ENCODE data around the gene RNF224.

Gene RNF224

GRCh38 chr9:137226338-137227053, 806 bp upstream of the RNF224 start:
- DNase-seq (ENCODE audit: low spot score), result peak; percentile 75
- FAIRE-seq, result no peak

DNA sequence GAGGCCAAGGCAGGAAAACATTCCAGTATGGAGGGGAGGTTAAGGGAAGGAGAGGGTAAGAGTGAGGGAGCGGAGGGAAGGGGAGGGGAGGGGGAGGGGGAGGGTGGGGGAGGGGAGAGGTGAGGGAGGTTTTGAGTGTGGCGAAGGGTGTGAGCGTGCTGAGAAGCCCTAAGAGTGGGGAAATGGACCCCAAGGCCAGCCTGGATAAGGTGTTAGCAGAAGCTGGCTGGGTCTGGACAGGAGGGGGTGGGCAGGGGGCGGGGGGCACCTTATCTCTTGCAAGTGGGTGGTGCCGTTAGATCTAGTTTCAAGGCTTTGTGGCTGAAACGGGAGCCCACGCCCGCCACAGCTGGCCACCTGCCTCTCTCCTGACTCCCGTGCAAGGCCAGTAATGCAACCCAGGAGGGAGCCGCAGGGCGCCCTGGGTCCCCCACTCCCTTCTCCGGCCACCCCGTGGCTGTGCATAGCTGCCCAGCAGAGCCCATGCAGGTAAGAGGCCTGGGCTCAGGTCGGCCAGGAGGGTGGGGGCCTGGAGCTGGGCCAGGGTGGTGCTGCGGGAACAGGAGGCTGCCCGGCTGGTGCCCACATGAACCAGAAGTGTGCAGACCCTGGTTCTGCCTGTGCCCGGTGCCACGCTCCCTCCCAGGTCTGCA, 677 bp downstream of the RNF224 start:
- FAIRE-seq (no peak), DNase-seq (ENCODE audit: low spot score) (no peak)

DNA sequence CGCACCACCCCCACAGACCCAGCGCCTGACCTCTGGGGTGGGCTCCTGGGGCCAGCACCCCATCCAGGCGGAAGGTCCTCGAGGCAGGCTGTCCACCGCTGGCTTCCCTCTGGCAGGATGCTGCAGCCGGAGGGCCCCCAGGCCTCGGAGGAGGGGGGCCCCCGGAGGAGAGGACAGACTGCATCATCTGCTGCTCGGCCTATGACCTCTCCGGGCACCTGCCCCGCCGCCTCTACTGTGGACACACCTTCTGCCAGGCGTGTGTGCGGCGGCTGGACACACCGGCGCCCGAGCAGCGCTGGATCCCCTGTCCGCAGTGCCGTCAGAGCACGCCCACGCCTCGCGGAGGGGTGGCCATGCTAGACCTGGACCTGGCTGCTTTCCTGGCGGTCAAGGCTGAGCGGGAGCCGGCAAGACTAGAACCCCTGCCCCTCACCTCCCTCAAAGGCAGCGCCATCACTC, 1.2 kb downstream of the RNF224 start:
- FAIRE-seq (no peak), DNase-seq (ENCODE audit: low spot score) (no peak)

GRCh38 chr9:137228968-137229896, 1.9 kb downstream of the RNF224 start:
- FAIRE-seq, result no peak

GRCh38 chr9:137229903-137230704, 2.8 kb downstream of the RNF224 start:
- no peak for DNase-seq (ENCODE audit: low spot score)
- no peak for FAIRE-seq

More at GRCh38 chr9:137228968-137229896, 1.9 kb downstream of the RNF224 start:
- no peak for DNase-seq (ENCODE audit: low spot score)

DNA sequence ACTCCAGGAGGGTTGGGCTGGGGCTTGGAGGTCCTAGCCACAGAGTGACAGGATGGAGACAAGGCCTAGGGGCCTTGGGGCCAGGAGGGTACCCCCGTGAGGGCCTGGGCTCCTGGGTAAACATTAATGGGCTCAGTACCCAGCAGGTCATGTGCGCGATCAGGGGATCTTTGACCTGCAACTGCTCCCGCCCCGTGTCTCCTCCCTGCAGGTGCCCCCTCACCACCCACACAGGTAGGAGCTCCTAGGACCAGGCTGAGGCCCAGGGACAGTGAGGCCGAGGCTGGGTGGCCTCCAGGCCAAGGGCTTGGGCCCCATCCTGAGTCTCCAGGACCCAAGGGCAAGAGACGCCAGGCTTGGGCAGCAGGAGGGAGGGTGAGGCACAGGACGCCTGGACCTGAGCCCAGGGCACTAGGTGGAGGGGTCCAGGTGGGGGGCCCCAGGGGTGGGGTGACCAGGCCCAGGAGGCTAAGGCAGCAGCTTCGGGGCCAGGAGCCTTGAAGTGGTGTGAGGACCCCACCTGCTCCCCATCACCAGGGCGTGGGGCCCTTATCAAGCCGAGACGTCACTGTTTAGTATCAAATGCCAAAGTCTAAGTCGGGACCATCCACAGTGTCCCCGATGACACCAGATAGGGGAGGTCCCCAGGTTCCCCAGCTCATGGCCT, 3.5 kb downstream of the RNF224 start, which contains the start of gene SLC34A3:
Gene SLC34A3, plus strand, starts transcription at position 197 of the 667 bp plus-strand sequence. CDS start 802 bp downstream, outside the sequence.
- FAIRE-seq (no peak), DNase-seq (ENCODE audit: low spot score) (no peak)

GRCh38 chr9:137231372-137232039, 4.2 kb downstream of the RNF224 start:
- DNase-seq (ENCODE audit: low spot score) (no peak), FAIRE-seq (no peak)

- FAIRE-seq (no peak), DNase-seq (ENCODE audit: low spot score) (no peak)
Observed at GRCh38 chr9:137232101-137232500, 4.8 kb downstream of the RNF224 start.

GRCh38 chr9:137232510-137232909, 5.2 kb downstream of the RNF224 start:
- FAIRE-seq, result no peak
- no peak for DNase-seq (ENCODE audit: low spot score)

GRCh38 chr9:137233143-137233980, 6.1 kb downstream of the RNF224 start:
- DNase-seq (ENCODE audit: low spot score) (no peak), FAIRE-seq (no peak)

DNA sequence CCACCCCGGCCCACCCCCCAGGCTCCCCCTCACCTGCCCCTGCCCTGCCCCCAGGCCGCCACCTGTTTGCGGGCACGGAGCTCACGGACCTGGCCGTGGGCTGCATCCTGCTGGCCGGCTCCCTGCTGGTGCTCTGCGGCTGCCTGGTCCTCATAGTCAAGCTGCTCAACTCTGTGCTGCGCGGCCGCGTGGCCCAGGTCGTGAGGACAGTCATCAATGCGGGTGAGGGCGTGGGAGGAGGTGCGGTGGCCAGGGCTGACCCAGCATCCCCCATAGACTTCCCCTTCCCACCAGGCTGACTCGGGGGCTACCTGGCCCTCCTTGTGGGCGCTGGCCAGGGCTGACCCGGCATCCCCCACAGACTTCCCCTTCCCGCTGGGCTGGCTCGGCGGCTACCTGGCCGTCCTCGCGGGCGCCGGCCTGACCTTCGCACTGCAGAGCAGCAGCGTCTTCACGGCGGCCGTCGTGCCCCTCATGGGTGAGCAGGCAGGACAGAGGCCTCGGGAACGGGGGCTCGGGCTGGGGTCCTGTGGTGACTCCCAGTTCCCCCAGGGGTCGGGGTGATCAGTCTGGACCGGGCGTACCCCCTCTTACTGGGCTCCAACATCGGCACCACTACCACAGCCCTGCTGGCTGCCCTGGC, 6.9 kb downstream of the RNF224 start:
- FAIRE-seq, result no peak
- DNase-seq (ENCODE audit: low spot score), result no peak

- FAIRE-seq, result no peak
- no peak for DNase-seq (ENCODE audit: low spot score)
Observed at GRCh38 chr9:137234758-137235423, 7.6 kb downstream of the RNF224 start.

- FAIRE-seq, result no peak
Observed at GRCh38 chr9:137235424-137236237, 8.3 kb downstream of the RNF224 start.

GRCh38 chr9:137236238-137236935, 9.1 kb downstream of the RNF224 start:
- DNase-seq (ENCODE audit: low spot score), result peak; percentile 61
- FAIRE-seq, result no peak

More at GRCh38 chr9:137235424-137236237, 8.3 kb downstream of the RNF224 start:
- DNase-seq (ENCODE audit: low spot score), result no peak

DNA sequence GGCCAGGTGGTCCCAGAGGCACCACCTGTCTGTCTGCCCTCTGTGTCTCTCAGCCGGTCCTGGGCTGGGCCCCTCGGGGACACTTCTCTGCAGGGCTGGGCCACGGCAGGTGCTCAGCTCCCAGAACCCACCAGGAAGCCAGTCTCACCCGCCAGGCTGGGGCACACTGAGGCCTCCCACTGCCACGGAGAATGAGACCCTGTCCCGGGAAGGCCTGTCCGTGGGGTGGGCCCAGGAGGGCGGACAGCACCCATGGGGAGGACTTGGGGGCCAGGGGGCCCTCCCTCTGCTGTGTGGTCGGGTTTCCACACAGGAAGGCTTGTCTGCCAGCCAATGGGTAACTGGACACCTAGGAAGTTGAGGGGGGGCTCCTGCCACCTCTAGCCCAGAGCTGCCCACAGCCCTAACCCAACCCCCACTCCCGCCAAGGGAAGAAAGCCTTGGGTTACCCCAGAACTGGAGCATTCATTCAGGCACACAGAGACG, 9.7 kb downstream of the RNF224 start:
- DNase-seq (ENCODE audit: low spot score) (no peak), FAIRE-seq (no peak)
